ENCODE measurements around the gene EIF6.

Gene EIF6

DNA sequence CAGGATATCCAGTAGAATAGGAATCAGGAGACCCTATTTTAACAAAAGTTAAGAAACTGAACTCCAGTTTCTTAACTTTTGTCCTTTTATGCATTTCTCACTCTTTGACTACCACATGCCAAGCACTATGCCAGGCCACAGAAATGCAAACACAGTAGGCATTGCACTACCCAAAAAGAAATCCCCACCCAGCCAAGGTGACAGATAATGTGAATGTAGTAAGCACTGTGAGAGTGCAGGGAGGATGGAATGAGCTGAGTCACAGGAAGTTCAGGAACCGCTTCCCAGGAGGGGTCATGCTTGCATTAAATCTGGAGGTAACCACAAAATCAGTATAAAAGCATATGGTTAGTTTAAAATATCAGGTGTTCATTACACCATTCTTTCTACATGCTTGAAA, 27.7 kb upstream of the EIF6 start:
- no peak for DNase-seq

DNA sequence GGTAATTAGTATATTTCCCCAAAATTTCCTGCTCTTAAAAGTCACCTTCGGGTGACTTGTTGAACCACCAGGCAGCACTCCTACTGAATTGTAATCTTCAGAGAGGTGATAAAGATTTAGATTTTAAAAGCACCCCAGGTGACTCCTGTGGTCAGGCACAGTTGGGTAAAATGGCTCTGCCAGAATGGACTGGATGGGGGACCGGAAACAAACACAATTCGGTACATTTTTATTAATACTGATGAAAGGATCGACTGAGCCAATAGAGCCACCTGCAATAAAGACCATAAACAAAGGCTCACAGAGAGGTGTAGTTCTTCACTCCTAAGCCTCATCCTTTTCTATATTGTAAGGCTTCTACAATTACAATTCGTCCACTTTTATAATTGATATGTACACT, 27.2 kb upstream of the EIF6 start:
- no peak for DNase-seq

DNA sequence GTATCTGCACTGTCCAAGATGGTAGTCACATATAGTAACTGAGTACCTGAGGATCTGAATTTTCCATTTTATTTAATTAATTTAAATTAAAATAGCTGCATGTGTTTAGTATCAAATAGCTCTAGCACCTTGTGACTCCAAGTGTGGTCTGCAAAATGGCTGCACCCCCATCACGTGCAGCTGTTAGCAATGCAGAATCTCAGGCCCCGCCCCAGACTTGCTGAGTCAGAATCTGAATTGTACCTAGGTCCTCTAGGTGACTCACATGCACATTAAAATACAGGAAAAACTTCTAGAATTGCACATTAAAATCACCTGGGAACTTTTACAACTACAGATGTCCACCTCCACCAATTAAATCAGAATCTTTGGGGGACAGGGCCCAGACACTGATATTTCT, 26.8 kb upstream of the EIF6 start:
- no peak for DNase-seq

DNA sequence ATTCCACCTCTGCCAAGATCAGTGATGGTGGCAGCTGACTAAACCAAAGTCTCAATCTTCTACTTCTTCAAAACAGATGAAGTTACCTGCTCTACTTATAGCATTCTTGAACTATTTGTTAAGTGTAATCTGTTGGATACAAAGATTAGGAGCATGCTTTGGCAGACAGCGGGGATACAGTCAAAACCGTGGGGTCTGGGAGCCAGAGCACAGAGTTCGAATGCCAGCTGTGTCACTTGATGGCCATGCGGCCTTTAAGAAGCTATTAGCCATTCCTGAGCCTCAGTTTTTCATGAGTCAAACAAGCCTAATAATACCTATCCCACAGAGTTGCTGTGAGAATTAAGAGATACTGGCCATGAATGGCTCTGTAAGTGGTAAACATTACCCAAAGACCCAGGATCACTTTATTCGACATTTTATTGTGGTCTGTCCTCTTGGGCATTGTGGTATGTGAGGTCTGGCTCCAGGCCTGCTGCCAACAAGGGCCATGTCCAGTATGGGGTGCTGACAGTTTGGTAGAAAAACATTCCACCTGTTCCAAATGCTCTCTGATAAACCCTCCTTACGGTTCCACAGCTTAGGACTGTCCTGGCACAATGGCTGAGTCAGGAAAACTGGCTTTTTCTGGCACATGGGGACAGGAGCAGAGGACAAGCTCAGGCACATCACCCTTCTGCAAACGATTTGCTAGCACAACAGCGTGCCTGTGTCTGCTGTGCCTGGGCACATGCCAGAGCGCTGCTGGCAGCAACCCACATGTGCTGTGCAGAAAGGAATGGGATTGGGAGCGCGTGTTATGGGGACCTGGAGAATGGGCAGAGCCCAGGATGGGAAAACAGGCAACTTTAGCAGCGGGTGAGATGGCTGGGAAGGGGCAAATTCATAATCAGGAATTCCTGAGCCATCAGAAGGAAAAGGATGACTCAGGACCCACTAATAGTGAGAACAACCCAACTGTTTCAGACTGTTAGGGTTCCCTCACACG, 23.4 kb upstream of the EIF6 start:
- peak; percentile 18 to 52 for DNase-seq

DNA sequence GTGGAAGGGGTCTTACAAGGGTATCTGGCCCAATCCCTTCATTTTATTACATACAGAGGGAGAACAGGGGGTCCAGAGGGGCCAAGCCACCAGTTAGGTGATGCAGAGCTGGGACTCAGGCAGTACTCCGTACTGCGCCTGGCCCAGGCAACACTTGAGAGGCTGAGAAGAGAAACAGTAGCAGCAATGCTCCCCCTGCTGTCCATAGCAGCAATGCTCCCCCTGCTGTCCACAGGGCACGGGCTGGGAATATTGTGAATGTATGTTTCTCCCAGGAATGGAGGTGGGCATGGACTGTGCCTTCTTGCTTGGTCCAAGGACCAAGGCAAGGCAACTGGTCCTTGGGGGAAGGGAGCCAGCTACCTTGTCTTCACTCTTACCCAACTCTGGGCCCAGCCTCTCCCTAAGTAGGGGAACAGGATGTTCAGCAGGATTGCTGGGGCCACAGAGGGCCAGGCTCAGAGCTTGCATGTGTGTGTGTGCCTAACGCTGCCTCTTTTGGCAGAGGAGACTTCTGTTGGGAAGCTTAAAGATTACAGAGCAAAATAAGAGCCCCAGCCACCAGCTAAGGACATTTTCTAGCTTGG, 22.5 kb upstream of the EIF6 start:
- DNase-seq = peak in 1 of 2 donors; percentile 66

DNA sequence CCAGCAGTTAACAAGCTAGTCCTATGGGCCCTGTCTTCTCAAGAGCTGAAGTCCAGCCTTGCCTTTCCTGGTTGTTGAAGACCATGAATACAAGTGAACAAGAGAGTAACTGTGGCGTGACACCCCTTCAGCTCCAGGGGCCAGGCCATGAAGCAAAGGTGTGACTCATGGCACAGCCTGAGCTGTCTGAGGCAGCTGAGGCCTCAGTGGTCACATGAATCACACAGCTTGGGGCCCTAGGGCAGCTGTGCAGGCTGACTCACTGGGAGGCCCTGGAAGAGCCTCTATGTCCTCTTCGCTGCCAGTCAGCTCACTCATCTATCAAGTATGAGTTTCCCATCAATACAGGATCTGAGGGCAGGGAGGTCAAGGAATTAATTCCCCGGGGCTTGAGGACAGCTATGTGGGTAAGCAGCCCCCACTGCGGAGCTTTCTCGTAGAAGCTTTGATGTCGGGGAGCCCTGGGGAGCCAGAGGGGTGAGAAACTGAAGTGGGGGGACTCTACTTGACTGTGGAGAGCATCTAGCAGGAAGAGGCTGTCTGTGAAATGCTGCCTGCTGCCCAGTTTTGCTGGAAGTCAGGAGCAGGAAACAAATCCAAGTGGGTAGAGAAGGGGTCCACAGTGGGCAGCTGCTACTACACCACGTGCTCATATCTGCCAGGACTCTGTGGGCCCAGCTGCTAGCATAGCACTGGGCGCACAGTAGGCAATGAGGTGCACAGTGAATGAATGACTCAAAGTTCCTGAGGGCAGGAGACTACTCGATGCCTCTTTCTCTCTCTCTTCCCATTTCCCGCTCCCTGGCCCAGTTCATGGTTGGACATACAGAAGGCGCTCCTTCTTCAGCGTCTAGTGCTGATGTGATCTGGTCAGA, 21.3 kb upstream of the EIF6 start:
- no peak for DNase-seq

DNA sequence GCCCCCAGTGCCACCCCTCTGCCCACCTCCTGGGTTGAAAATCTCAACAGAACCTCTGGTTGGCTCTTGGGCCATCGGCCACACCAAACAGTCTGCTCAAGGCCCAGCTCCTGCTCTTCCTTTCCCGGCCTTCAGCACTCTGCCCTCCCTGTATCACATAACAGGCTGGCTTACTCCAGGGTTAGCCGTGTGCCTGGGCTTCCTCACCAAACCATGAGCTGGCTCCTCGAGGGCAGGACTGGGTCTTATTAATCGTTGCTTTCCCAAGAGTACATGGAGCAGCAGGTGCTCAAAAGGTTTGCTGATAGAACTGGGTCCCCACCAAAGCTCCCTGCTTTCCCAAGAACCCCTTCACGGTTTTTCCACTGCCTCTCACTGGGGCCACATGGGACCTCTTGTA, 20.4 kb upstream of the EIF6 start:
- no peak for DNase-seq

DNA sequence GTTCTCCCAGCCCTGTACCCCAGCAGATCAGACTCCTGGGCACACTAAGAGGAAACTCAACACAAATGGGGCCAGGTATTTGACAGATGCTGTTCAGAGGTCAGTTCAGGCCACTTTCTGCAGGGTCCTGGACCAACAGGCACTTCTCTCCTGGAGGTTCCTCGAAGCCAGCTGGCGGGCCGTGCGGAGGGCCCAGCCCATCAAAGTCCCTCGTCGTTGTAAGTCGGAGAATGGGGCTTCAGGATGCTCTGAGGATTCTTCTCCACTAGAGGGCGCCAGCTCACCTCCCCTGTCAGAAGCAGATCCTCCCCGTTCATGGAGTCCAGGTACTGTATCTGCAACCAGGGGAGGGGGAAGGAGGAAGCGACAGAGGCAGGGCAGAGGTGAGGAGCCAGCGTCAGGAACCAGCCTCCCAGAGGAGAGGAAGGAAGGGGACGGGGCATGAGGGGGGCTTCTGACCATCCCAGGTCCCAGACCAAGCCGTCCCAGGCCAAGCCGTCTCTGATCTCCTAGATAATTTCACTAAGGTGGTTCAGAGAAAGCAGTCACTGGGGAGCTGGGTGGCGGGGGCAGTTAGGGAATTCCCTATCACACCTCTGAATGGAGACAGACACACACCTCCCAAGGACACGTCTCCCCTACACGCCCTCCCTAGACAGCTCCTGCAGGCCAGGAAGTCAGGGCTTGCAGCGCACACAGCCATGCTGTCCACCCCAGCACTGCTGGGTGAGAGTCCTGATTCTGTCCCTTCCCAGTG, 19.3 kb upstream of the EIF6 start:
- DNase-seq = peak; percentile 33 to 69

DNA sequence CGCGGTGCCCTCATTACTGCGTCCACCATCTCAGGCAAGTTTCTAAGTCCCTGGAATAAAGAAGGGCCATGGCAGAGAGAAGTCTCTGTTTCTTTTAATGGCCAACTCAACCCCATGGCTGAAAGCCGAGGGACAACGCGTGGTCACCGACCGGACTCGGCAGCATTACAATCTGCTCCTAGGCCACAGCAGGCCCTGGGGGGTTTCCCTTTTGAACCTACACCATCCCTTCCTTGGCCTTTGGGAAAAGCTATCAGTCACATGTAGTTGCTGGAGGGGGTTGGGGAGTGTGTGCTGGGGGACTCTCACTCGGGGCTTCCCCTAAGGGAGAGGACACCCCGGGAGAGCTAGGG, 18.8 kb upstream of the EIF6 start:
- no peak for DNase-seq

DNA sequence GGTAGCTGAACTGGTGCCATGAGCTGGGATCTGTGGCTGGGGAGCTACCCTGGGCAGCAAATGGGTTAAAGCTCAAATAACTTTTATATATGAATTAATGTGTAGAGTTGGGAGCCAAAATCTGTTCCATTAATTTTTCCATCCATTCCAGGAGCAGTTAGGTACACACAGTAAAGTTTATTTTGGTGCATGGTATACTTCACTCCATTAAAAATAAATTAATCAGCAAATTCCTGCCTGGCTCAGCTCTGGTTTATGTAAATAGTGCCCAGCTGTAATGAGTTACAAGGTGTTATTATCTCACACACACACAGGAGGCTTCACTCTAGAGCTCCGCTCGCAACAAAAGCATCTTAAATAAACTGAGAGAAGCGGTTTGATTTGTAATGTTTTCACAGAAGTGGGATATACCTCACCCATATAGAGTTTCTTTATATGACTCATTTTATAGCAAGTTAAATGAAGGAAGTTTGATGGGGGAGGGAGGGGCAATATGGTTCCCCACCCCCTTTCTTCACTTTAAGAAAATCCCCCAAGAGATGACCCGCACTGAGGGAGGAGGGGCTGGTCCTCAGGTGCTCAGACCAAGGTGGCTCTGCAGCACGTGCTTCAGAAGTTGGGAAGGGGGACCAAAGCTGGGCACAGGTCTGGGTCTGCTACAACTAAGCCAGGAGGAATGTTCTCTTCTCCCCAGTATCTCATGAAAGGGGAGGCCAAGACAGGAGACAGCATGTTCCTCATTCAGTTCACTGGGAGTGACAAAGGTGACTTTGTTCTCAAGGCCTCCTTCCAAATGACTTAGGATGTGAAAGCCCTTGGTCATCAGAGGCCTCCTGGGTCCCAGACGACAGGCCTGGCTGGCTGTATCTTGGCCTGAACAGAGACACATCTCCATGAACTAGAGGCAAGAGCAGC, 18.1 kb upstream of the EIF6 start:
- DNase-seq = no peak

DNA sequence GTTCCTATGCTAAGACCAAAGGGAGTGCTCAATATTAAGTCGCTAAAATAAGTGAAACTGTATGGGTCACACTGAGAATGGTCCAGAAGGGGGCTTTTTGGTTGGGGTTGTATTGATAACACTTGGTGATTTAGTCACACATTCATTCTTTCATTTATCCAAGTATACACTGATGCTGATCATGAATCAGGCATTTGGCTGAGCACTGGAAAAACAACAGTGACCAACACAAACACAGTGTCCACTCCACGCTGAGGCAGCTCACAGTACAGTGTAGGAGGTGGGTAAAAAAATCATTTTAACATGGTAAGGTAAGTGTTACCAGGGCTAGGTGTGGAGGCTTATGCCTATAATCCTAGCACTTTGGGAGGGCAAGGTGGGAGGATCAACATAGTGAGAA, 16.9 kb upstream of the EIF6 start:
- DNase-seq = no peak

DNA sequence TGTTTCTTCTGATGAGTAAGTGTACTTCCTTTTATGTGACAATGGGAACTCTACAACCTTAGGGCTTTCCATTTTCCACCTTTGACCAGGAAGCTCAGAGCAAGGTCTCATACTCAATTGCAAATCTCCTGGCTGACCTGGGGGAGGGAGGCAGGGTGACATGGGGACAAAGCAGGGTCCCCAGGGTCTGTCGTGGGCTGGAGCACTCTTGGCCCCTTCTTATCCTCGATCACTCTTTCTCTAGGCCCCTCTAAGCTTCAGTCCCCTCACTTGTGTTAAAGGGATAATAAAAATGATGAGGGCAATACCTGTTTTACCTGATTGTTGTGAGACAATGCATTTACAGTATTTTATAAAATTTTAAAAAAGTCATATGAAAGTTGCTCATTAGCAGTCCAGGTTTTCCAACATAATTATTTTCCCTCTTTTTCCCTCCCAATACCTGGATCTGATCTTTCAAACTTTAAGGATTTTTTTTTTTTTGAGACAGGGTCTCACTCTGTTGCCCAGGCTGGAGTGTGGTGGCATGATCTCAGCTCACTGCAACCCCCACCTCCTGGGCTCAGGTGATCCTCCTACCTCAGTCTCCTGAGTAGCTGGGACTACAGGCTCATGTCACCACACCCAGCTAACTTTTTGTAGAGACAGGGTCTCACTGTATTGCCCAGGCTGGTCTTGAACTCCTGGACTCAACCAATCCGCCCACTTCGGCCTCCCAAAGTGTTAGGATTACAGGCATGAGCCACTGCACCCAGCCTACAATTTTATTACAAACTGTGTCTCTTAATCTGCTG, 16.1 kb upstream of the EIF6 start:
- DNase-seq = no peak

DNA sequence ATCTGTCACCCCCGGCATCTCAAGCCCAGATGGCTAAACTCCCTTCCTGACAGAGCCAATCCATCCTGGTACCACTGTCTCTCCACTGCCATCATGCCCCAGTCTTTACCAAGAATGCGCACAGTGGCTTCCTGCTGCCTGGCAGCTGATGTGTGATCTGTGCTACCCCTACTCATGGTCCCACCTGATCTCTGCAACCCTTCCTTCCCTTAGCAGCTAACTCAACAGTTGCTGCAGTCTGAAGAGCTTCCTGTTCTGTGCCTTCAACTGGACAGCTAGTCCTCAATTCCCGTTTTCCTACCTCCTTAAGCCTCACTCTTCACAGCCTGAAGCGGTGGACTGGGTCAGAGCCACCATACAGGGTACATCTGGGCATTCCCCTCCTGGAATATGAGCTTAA, 15.2 kb upstream of the EIF6 start:
- DNase-seq = no peak

DNA sequence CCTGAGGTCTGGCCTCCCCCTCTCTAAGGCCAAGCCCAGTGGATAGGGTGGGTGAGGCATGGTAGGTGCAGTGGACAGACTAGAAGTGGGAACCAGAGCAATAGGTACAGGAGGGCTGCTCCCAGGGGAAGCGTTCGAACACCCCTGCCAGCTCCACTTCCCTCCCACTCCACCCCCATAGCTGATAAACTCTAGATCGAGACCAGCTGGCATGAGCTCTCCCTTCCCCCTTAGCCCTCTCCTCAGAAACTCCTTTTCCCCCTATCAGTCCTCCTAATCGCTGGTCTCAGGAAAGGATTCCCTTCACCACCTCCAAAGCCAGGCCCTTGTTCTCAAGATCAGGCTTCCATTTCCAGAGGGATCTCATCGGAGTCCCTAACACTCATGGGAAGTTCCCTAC, 13.7 kb upstream of the EIF6 start:
- DNase-seq = no peak

DNA sequence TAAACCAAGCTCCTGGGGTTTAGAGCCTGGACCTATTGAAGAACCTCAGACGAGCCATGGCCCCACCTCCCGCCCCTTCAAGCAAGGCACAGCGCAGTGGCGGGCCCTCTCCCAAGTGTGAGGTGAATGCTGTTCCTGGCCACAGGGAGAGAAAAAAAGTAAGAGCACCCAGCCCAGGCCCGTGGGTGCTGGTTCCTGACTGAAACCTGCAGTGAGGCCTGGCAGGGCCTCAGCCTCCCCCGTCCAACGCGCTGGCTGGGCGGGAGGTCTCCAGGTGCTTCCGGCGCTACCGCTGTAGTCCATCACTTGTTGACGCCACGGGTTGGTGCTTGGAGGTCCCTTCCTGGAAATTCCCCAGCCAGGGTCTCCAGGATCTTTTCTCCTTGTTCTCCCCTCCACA, 13.2 kb upstream of the EIF6 start:
- DNase-seq = no peak

DNA sequence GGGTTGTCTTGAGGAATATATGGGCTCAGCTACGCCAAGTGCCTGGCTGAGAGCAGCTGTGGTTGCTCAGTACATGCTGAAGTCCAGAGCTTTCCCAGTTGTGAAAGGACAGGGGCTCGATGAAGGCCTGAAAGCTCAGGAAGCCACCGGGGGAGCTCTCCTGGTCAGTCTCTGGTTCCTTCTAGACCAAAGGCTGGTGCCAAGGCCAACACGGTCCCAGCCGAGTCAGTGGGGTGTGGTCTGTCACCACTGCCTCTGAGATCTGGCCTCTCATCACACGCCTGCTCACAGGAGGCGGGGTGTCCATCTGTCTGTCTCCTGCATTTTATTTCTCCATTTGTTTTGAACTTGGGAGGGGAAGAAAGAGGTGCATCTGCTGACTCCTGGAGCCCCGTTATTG, 12.6 kb upstream of the EIF6 start:
- no peak for DNase-seq

DNA sequence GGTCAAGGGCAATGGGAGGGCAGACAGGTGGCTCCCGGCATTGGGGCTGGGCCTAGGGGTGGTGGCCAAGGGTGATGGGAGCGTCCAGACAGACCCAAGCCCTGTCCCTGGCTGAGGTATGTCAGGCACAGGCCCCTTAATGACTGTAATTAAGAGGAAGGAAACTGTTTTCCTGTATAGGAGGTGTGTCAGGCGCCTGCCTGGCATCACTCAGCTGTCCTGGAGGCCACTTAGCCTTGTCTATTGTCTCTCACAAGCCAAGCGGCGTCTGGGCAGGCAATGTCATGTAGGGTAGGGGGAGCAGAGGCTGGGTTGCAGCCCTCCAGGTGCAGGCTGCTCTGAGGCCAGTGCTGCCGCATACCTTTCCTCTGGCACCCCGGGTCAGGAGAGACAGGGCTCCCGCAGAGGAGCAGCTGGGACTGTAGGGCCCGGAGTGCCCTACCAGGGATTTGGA, 11.6 kb upstream of the EIF6 start:
- no peak for DNase-seq

DNA sequence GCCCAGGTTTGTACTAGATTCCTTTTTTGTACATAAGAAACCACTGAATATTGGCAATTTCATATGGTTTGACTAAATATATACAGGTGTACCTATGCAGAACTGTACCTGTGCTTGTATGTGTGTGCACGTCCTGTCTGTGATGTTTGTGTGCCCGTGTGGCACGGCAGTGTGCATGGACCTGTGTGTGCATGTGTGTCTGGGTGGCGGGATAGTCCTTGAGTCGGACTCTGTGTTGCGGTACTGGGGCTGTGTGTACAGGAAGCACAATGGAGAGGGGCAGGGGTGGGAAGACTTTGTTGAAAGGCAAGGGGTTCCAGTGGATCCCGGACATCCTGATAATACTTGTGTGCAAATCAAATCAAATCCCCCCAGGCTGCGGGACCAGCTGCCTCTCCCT, 11.1 kb upstream of the EIF6 start:
- no peak for DNase-seq

DNA sequence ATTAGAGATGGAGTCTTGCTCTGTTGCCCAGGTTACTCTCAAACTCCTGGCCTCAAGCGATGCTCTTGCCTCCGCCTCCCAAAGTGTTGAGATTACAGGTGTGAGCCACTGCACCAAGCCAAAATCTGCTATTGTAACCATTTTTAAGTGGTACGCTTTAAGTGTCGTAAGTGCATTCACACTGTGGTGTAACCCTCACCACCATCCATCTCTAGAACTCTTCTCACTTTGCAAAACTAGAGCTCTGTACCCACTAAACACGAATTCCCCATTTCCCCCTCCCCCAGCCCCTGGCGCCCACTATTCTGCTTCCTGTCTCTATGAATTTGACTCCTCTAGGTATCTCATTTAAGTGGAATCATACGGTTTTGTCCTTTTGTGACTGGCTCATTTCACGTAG, 10.5 kb upstream of the EIF6 start:
- no peak for DNase-seq

DNA sequence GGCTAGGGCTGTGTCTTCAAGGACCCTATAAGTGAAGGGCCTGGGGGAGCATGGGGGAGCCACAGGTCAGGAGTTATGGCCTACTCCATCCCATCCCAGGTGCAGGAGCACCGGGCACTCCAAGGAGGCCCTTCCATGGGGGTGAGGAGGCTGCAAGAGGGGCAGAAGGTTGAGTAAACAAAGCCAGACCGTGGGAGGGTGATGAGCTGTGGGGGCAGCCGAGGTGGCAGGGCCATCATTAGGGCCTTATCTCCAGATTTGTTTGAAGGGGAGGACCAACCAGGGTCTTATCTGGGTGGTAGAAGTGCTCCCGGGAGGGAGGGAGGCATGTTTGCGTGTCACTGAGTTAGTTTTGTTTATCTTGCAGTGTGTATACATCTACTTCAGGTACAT, 9.7 kb upstream of the EIF6 start:
- no peak for DNase-seq
